OCI-LY3 (cell line): Measurements from ENCODE around the gene MYD88.

Source experiments
- EZH2phosphoT487 ChIP-seq: fragments of 200-600 bp; shearing (Covaris generic); IDR thresholded peaks from 2 replicates; pipeline ENCODE4 v1.6.1; 2018; ENCODE audit warnings: antibody characterized with exemption, mixed run types, low read depth
- TF ChIP-seq, protein P1 (sequence below): fragments of 200-600, 300-600 bp; sonication (generic); IDR thresholded peaks from 2 replicates; pipeline ENCODE4 v1.5.1; 2014; ENCODE audit warnings: antibody characterized with exemption, low read length, low read depth

DNA sequence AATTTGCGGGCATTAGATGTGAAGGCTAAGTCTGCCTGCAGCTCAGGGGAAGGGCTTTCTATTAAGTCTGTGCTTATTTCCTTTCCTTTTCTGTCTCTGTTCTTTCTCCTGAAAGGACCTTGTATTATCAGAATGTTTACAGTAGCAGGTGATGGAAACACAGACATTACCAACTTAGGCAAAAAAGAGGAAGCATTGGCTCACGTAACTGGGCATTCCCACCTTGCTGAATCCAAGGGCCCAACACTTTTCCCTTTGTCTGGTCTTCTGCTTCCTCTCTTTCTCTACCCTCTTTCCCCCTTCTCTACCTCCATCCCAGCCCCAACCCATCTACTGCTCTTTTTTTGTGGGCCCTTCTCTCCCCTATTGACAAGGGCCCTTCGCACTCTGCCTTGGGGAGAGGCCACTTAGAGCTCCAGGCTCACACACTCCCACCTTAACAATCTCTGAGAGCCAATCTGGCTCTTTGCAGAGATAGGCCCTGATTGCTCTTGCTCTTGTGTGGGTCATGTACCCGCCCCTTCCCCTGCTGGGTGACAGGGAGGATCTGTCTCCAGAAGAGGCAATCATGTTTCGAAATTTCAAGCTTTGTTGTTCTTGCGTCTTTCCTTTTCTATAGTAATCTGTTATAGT is 36.5 kb upstream of the MYD88 start:
- TF ChIP-seq, protein P1, sequence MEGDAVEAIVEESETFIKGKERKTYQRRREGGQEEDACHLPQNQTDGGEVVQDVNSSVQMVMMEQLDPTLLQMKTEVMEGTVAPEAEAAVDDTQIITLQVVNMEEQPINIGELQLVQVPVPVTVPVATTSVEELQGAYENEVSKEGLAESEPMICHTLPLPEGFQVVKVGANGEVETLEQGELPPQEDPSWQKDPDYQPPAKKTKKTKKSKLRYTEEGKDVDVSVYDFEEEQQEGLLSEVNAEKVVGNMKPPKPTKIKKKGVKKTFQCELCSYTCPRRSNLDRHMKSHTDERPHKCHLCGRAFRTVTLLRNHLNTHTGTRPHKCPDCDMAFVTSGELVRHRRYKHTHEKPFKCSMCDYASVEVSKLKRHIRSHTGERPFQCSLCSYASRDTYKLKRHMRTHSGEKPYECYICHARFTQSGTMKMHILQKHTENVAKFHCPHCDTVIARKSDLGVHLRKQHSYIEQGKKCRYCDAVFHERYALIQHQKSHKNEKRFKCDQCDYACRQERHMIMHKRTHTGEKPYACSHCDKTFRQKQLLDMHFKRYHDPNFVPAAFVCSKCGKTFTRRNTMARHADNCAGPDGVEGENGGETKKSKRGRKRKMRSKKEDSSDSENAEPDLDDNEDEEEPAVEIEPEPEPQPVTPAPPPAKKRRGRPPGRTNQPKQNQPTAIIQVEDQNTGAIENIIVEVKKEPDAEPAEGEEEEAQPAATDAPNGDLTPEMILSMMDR = no peak
- TF ChIP-seq EZH2phosphoT487 = no peak
